ENCODE data around the gene UQCR11.

DNA sequence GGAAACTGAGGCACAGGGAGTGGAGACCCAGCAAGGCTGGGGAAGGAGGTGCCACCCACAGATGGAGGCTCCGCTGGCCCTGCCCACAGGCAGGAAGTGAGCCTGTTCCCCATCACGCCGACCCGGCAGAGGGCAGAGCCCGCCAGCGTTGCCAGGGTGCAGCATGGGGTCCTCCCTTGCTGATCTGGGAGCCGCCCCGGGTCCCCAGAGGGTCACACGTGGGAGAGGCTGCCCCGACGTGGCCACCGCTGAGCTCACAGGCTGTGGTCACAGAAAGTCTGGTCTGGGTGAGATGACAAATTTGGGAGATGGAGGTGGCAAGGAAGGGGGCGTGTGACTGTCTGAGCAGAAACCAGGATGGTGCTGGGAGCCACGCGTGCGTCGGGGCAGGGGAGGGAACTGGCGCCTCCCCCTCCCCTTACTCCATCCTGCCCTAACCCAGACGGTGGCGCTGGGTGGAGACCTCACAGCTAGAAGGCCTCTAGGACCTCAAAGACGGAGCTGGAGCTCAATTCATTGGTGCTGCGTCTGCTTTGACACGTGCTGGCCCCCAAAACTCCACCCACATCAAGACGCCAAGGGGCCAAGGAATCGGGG lies 44.9 kb downstream of the UQCR11 start:
- TF ChIP-seq EZH2 (IDR thresholded peaks at IDR 0.05; ENCODE audit: insufficient read depth, poor library complexity, severe bottlenecking) (no peak), EZH2phosphoT487 (IDR thresholded peaks at IDR 0.05; ENCODE audit: insufficient read depth, low read depth) (no peak)
